Raji (cell line): Measurements from ENCODE around the gene SNAP23.

Experiments
- POLR2A ChIP-seq: IDR thresholded peaks from 2 replicates; pipeline ENCODE4 v1.6.1; 2011; ENCODE audit warnings: low read depth, low read length, control low read depth; ENCODE audit not compliant: insufficient read depth

SNAP23 gene

GRCh38 chr15:42578984-42579537 lies 83.6 kb downstream of the SNAP23 start:
- TF ChIP-seq POLR2A = no peak

- no peak for TF ChIP-seq POLR2A
These were observed 85.9 kb downstream of the SNAP23 start for GRCh38 chr15:42581272-42581730.
